Ascending aorta (tissue), 2 donors: ENCODE results near the gene CDYL. TPM values are rescaled to one million over a fixed set of nuclear protein-coding genes. Genes with fewer than 3 reads are reported as not detected.

Experiments
- DNase-seq, 2 donors: peaks; one replicate each; pipeline ENCODE4 v3.0.0-alpha.2; 2019; ENCODE audit warnings: low spot score in 2 of 2
- H3K27ac ChIP-seq, 2 donors: fragments of 200-600 bp; sonication (generic); one replicate each; pipeline ENCODE4 v1.5.1; 2016 to 2017; ENCODE audit warnings: mild to moderate bottlenecking in 1 of 2
- H3K27me3 ChIP-seq: fragments of 200-600 bp; sonication (generic); one replicate; pipeline ENCODE4 v1.5.1; 2017
- H3K36me3 ChIP-seq, 2 donors: fragments of 200-600 bp; sonication (generic); one replicate each; pipeline ENCODE4 v1.5.1; 2016
- H3K4me1 ChIP-seq, 2 donors: fragments of 200-600 bp; sonication (generic); one replicate each; pipeline ENCODE4 v1.5.1; 2016 to 2017; ENCODE audit warnings: mild to moderate bottlenecking in 1 of 2
- H3K4me3 ChIP-seq, 2 donors: fragments of 200-600 bp; sonication (generic); one replicate each; pipeline ENCODE4 v1.5.1; 2016 to 2017; ENCODE audit warnings: mild to moderate bottlenecking in 1 of 2
- H3K9me3 ChIP-seq, 2 donors: fragments of 200-600 bp; sonication (generic); one replicate each; pipeline ENCODE4 v1.5.1; 2016
- intact Hi-C: fragments of 100-400 bp; cut with DNase I; formaldehyde crosslinking; loops from one replicate; pipeline ENCODE4 v1.15.1; 2023
- total RNA-seq: library from RNA; depleted of rRNA; stranded (reverse); fragments of >200 nt; gene quantifications from one replicate; pipeline ENCODE4 v1.1.0, GENCODE V29; 2016
- TF ChIP-seq, protein P1 (sequence below), 3 experiments: fragments of 200-600 bp in 2 of 3; fragments of 450-650 bp in 1 of 3; sonication (generic) in 2 of 3; IDR thresholded peaks; one replicate each; pipeline ENCODE4 v1.5.1; 2016 to 2019; ENCODE audit warnings: antibody characterized with exemption in 3 of 3, mild to moderate bottlenecking in 1 of 3, moderate library complexity in 1 of 3

CDYL gene
- total RNA-seq, 1 donor from 2014 or later, result 73.7 TPM

DNA sequence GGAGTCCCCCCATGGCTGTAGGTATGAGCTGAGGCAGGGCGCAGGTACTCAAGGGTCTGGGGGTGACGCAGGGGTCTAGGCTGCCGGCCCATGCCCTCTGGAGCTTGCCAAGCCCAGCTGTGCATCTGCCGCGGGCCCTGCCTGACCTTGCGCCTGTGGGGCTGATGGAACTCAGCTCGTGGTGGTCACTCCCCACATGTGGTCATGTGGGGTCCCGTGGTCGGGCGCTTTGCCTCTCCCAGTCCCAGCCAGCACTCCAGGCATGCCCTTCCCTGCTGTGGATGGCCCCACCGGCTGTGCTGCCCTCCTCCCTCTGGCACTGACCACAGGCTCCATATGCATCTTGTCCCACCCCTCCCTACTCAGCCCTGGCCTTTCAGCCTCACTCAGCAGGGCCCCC lies 170.3 kb downstream of the CDYL start:
- Histone ChIP-seq H3K36me3 (peaks cover 13 to 46% of the 10 kb centered on the region in 2 donors), H3K4me1 (peaks cover 0 to 4% of the 10 kb centered on the region in 2 donors), H3K4me3 (no peak overlapping the region), H3K9me3 (no peaks in the 10 kb centered on the region), H3K27ac (no peak overlapping the region), H3K27me3 (no peaks in the 10 kb centered on the region)
- TF ChIP-seq, protein P1, sequence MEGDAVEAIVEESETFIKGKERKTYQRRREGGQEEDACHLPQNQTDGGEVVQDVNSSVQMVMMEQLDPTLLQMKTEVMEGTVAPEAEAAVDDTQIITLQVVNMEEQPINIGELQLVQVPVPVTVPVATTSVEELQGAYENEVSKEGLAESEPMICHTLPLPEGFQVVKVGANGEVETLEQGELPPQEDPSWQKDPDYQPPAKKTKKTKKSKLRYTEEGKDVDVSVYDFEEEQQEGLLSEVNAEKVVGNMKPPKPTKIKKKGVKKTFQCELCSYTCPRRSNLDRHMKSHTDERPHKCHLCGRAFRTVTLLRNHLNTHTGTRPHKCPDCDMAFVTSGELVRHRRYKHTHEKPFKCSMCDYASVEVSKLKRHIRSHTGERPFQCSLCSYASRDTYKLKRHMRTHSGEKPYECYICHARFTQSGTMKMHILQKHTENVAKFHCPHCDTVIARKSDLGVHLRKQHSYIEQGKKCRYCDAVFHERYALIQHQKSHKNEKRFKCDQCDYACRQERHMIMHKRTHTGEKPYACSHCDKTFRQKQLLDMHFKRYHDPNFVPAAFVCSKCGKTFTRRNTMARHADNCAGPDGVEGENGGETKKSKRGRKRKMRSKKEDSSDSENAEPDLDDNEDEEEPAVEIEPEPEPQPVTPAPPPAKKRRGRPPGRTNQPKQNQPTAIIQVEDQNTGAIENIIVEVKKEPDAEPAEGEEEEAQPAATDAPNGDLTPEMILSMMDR (IDR thresholded peaks at IDR 0.05), result no peak
- no peak for DNase-seq
- intact Hi-C loops, result no loop called here

DNA sequence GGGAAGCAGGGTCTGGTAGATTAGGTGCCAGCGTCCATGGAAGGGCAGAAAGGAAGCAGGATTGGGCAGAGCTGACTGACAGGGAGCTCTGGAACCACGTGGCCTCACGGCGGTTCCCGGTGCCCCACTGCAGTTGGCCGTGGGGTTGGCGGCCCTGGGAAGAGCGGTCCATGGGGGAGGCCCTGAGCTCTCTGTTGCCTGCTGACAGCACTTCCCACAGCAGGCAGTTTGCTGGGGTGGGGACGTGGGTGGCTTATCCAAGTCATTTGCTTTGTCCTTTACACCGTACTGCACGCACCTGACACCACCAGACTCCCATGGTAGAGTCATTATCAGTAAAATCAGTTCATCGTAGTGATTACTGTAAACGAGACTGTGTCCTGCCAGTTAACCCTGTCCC lies 171.5 kb downstream of the CDYL start:
- no peak overlapping the region for H3K4me3 ChIP-seq
- H3K9me3 ChIP-seq, result no peaks in the 10 kb centered on the region
- TF ChIP-seq, protein P1 (IDR thresholded peaks at IDR 0.05), result no peak
- peaks cover 16 to 52% of the 10 kb centered on the region in 2 donors for H3K36me3 ChIP-seq
- H3K4me1 ChIP-seq, result no peaks in the 10 kb centered on the region
- no peak overlapping the region for H3K27ac ChIP-seq
- no peaks in the 10 kb centered on the region for H3K27me3 ChIP-seq
- intact Hi-C loops, result no loop called here
- DNase-seq, result no peak

DNA sequence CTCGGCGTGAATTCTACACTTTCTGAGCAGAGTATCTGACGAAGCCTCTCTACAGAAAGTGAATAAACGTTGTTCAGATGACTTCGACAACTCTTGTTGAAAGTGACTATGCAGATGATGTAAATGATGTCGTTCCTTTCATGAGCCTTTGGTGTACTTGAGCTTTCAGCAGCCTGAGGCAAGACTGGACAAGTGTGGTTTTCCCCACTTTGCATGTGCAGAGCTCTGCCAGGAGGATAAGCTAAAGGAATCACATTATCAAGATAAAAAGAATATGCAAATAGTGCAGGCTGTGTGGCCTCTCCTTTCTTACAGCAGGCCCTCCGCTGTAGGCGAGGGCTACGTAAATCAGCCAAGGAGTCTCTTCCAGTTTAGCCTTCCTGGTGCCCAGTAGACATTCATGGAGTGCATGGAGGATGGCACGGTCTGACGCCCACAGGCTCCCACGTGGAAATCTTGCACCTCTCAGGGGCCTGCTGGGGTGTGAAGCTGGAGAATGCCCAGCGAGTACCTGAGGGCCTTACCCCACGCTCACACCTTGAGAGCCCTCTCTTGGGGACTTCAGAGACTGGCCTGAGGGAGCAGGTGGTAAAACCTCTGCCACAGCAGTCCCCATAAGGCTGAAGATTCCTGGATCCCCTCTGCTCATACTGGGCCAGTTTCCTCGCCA lies 172.7 kb downstream of the CDYL start:
- TF ChIP-seq, protein P1 (IDR thresholded peaks at IDR 0.05), result no peak
- no peak for DNase-seq
- intact Hi-C loops, result no loop called here

DNA sequence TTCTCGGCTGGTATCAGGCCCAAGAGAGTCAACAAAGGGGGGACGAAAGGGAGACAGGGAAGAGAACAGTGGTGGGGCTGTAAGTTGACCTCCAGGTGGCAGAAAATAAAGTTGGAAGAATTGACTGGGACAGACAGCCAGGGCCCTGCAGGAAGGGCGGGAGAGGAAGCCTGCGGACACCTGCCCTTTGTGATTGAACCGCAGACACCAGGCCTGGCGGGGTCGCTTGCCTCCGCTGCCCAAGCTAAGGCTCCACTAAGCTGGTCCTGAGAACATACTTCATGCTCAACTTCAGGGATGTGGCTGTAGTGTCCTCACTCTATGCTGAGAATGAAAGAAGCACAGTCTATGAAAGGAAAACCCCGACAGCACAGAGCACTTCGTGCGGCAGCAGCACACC lies 173.9 kb downstream of the CDYL start:
- Histone ChIP-seq H3K4me1 (no peaks in the 10 kb centered on the region), H3K9me3 (no peaks in the 10 kb centered on the region), H3K27ac (no peak overlapping the region), H3K27me3 (no peaks in the 10 kb centered on the region), H3K36me3 (peaks cover 24 to 58% of the 10 kb centered on the region in 2 donors), H3K4me3 (no peak overlapping the region)
- no peak for DNase-seq
- TF ChIP-seq, protein P1 (IDR thresholded peaks at IDR 0.05), result no peak
- intact Hi-C loops, result no loop called here

More for the DNA sequence above, 172.7 kb downstream of the CDYL start:
- H3K4me3 ChIP-seq, result no peak overlapping the region
- H3K27ac ChIP-seq, result no peak overlapping the region
- no peaks in the 10 kb centered on the region for H3K4me1 ChIP-seq
- H3K36me3 ChIP-seq, result peaks cover 28 to 62% of the 10 kb centered on the region in 2 donors
- H3K9me3 ChIP-seq, result no peaks in the 10 kb centered on the region
- H3K27me3 ChIP-seq, result no peaks in the 10 kb centered on the region

DNA sequence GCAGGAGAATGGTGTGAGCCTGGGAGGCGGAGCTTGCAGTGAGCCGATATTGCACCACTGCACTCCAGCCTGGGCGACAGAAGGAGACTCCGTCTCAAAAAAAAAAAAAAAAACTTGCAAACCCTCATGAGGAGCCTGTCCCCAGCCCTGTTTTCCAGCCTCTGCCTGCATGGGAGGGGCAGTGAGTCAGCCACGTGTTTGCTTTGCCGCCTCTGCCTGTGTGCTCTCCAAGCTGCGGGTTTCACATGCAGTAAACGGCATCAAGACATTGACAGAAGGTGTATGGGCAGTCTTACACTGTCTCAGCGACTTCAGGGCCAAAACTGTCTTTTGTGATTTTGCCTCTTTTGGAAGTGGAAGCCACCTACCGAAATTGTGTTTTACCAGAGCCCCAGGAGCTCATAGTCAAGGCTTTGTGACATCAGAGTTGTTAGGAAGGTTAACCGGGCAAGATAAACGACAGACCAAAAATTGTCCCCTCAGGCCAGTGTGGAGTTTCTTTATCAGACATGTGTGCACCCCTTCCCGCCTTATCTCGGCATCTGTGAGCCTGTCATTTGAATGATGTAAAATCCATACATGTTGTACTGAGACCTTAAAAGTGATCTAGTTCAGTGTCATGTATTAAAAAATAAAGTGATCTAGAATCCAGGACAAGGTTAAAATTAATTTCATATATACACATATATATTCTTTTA lies 174.8 kb downstream of the CDYL start:
- Histone ChIP-seq H3K4me3 (no peak overlapping the region), H3K27ac (no peak overlapping the region), H3K4me1 (no peaks in the 10 kb centered on the region), H3K9me3 (no peaks in the 10 kb centered on the region), H3K36me3 (peaks cover 23 to 49% of the 10 kb centered on the region in 2 donors), H3K27me3 (no peaks in the 10 kb centered on the region)
- no peak for DNase-seq
- intact Hi-C loops, result no loop called here
- TF ChIP-seq, protein P1 (IDR thresholded peaks at IDR 0.05), result no peak
